Uterus (tissue), 2 donors: ENCODE measurements around the gene WHRN.

Experiments
- CTCF ChIP-seq, 4 experiments: fragments of 200-600 bp in 2 of 4; fragments of 450-650 bp in 2 of 4; sonication (generic) in 2 of 4; IDR thresholded peaks; one replicate each; pipeline ENCODE4 v1.5.1; 2016 to 2019; ENCODE audit warnings: antibody characterized with exemption in 4 of 4, mild to moderate bottlenecking in 2 of 4, moderate library complexity in 1 of 4
- POLR2A ChIP-seq, 2 donors: fragments of 450-650 bp; IDR thresholded peaks; one replicate each; pipeline ENCODE4 v1.6.1; 2016; ENCODE audit warnings: antibody characterized with exemption in 2 of 2, mild to moderate bottlenecking in 1 of 2, moderate library complexity in 1 of 2

GRCh38 chr9:114412048-114412683 is 93.1 kb downstream of the WHRN start:
- no peak for TF ChIP-seq POLR2A (IDR thresholded peaks at IDR 0.05)
- no peak for TF ChIP-seq CTCF (IDR thresholded peaks at IDR 0.05)
